Naive B cell (primary cell): Measurements from ENCODE around the gene PCBP3. TPM values are rescaled to one million over a fixed set of nuclear protein-coding genes. Genes with fewer than 3 reads are reported as not detected.
"Not testable (repeated sequence)": the region's sequence is repeated elsewhere in the genome, so short reads cannot be mapped to it uniquely, and the experiment has no call there.

ENCODE experiments used
- ATAC-seq, 2 donors: fragments of 150-1000 bp; cut with Tn5 transposase; 2 replicates each; pipeline ENCODE4 v1.10.0; 2021; ENCODE audit warnings: low read depth in 2 of 2, mild to moderate bottlenecking in 2 of 2, moderate library complexity in 2 of 2
- DNase-seq: peaks from one replicate; pipeline ENCODE4 v3.0.0; 2022
- H3K27ac Mint-ChIP-seq, 6 donors: one replicate each; pipeline ENCODE4 v1.8.0; 2020 to 2022; ENCODE audit warnings: mild to moderate bottlenecking in 6 of 6, mixed read lengths in 6 of 6, moderate library complexity in 5 of 6, inconsistent platforms in 2 of 6
- H3K27me3 Mint-ChIP-seq, 3 donors: one replicate each; pipeline ENCODE4 v1.8.0; 2021 to 2022; ENCODE audit warnings: mixed read lengths in 3 of 3, mild to moderate bottlenecking in 1 of 3
- H3K36me3 Mint-ChIP-seq, 2 donors: one replicate each; pipeline ENCODE4 v1.8.0; 2020 to 2022; ENCODE audit warnings: mixed read lengths in 2 of 2, inconsistent platforms in 1 of 2, mild to moderate bottlenecking in 1 of 2
- H3K4me1 Mint-ChIP-seq, 3 donors: one replicate each; pipeline ENCODE4 v1.8.0; 2020 to 2022; ENCODE audit warnings: mixed read lengths in 3 of 3, inconsistent platforms in 1 of 3, mild to moderate bottlenecking in 1 of 3, moderate library complexity in 1 of 3
- H3K4me3 Mint-ChIP-seq, 8 donors: one replicate each; pipeline ENCODE4 v1.8.0; 2020 to 2022; ENCODE audit warnings: mild to moderate bottlenecking in 8 of 8, mixed read lengths in 8 of 8, moderate library complexity in 8 of 8, inconsistent platforms in 2 of 8
- H3K9me3 Mint-ChIP-seq, 7 donors: one replicate each; pipeline ENCODE4 v1.8.0; 2020 to 2022; ENCODE audit warnings: mixed read lengths in 7 of 7, mild to moderate bottlenecking in 5 of 7, inconsistent platforms in 2 of 7, moderate library complexity in 1 of 7
- polyA plus RNA-seq, 6 donors: library from polyadenylated mRNA; unstranded; fragments of 300-500 nt; fragmentation: Illumina TruSeq; gene quantifications; one replicate each; pipeline ENCODE4 v1.2.3, GENCODE V29; 2021; ENCODE audit warnings: low read depth in 6 of 6

PCBP3 gene
- polyA plus RNA-seq, 6 donors from 2014 or later: 0.60 to 1.5 (median 0.93) TPM; not detected in 2

- H3K27ac Mint-ChIP-seq: no peak overlapping the region
- H3K36me3 Mint-ChIP-seq: peaks cover 0 to 22% of the 10 kb centered on the region in 2 donors
- H3K4me3 Mint-ChIP-seq: no peak overlapping the region
- H3K9me3 Mint-ChIP-seq: peaks cover 9 to 32% (median 22%) of the 10 kb centered on the region in 7 donors
- ATAC-seq: no peak
- DNase-seq: no peak
- H3K4me1 Mint-ChIP-seq: no peaks in the 10 kb centered on the region
- H3K27me3 Mint-ChIP-seq: peaks cover 45 to 50% (median 45%) of the 10 kb centered on the region in 3 donors
Measured at GRCh38 chr21:45957551-45957950, 314.0 kb downstream of the PCBP3 start.

- peak overlapping the region in 1 of 8 donors; percentile 54 for H3K4me3 Mint-ChIP-seq
- H3K27ac Mint-ChIP-seq: peak overlapping the region in 1 of 6 donors; percentile 3
- peaks cover 45 to 50% (median 48%) of the 10 kb centered on the region in 3 donors for H3K27me3 Mint-ChIP-seq
- H3K4me1 Mint-ChIP-seq: no peaks in the 10 kb centered on the region
- H3K36me3 Mint-ChIP-seq: peaks cover under 1 to 27% of the 10 kb centered on the region in 2 donors
- peaks cover 7 to 33% (median 23%) of the 10 kb centered on the region in 7 donors for H3K9me3 Mint-ChIP-seq
- ATAC-seq: no peak
- DNase-seq: no peak
Measured at GRCh38 chr21:45957981-45958600, 314.6 kb downstream of the PCBP3 start.

GRCh38 chr21:45959182-45959581 is 315.7 kb downstream of the PCBP3 start:
- no peak overlapping the region for H3K4me3 Mint-ChIP-seq
- ATAC-seq (no peak), DNase-seq (no peak)
- H3K27me3 Mint-ChIP-seq: peaks cover 45 to 58% (median 55%) of the 10 kb centered on the region in 3 donors
- H3K9me3 Mint-ChIP-seq: peaks cover 13 to 42% (median 33%) of the 10 kb centered on the region in 7 donors
- peaks cover 11 to 38% of the 10 kb centered on the region in 2 donors for H3K36me3 Mint-ChIP-seq
- H3K4me1 Mint-ChIP-seq: peaks cover 0 to 2% (median 0%) of the 10 kb centered on the region in 3 donors
- H3K27ac Mint-ChIP-seq: peak overlapping the region in 1 of 6 donors; percentile 50

GRCh38 chr21:45959779-45960390 is 316.4 kb downstream of the PCBP3 start:
- ATAC-seq (no peak), DNase-seq (no peak)
- H3K9me3 Mint-ChIP-seq: peaks cover 14 to 45% (median 36%) of the 10 kb centered on the region in 7 donors
- H3K27ac Mint-ChIP-seq: no peak overlapping the region
- H3K36me3 Mint-ChIP-seq: peaks cover 13 to 41% of the 10 kb centered on the region in 2 donors
- peaks cover 0 to 2% (median 0%) of the 10 kb centered on the region in 3 donors for H3K4me1 Mint-ChIP-seq
- no peak overlapping the region for H3K4me3 Mint-ChIP-seq
- peaks cover 45 to 62% (median 55%) of the 10 kb centered on the region in 3 donors for H3K27me3 Mint-ChIP-seq

- peaks cover 17 to 55% (median 41%) of the 10 kb centered on the region in 7 donors for H3K9me3 Mint-ChIP-seq
- ATAC-seq, DNase-seq, H3K4me3 Mint-ChIP-seq, H3K4me1 Mint-ChIP-seq, H3K27ac Mint-ChIP-seq: not testable (repeated sequence)
- H3K27me3 Mint-ChIP-seq: peaks cover 44 to 58% (median 58%) of the 10 kb centered on the region in 3 donors
- H3K36me3 Mint-ChIP-seq: peaks cover 13 to 46% of the 10 kb centered on the region in 2 donors
Measured at GRCh38 chr21:45961408-45961807, 317.9 kb downstream of the PCBP3 start.

GRCh38 chr21:45962531-45963231 is 319.2 kb downstream of the PCBP3 start:
- Mint-ChIP-seq H3K4me1 (peaks cover 0 to 2% (median 0%) of the 10 kb centered on the region in 3 donors), H3K27me3 (peaks cover 45 to 55% (median 54%) of the 10 kb centered on the region in 3 donors), H3K27ac (no peak overlapping the region), H3K36me3 (peaks cover 13 to 46% of the 10 kb centered on the region in 2 donors), H3K9me3 (peaks cover 17 to 55% (median 40%) of the 10 kb centered on the region in 7 donors), H3K4me3 (no peak overlapping the region)
- ATAC-seq (no peak), DNase-seq (no peak)

GRCh38 chr21:45963232-45963570 is 319.7 kb downstream of the PCBP3 start:
- H3K36me3 Mint-ChIP-seq: peaks cover 13 to 46% of the 10 kb centered on the region in 2 donors
- peaks cover 44 to 55% (median 54%) of the 10 kb centered on the region in 3 donors for H3K27me3 Mint-ChIP-seq
- peaks cover 0 to 2% (median 0%) of the 10 kb centered on the region in 3 donors for H3K4me1 Mint-ChIP-seq
- ATAC-seq: no peak
- peaks cover 17 to 55% (median 40%) of the 10 kb centered on the region in 7 donors for H3K9me3 Mint-ChIP-seq
- DNase-seq: no peak
- no peak overlapping the region for H3K4me3 Mint-ChIP-seq
- H3K27ac Mint-ChIP-seq: peak overlapping the region in 1 of 6 donors; percentile 80

- Mint-ChIP-seq H3K4me1 (peaks cover 0 to 2% (median 0%) of the 10 kb centered on the region in 3 donors), H3K36me3 (peaks cover 13 to 46% of the 10 kb centered on the region in 2 donors), H3K9me3 (peaks cover 17 to 55% (median 38%) of the 10 kb centered on the region in 7 donors), H3K27ac (no peak overlapping the region), H3K27me3 (peaks cover 42 to 51% (median 50%) of the 10 kb centered on the region in 3 donors), H3K4me3 (no peak overlapping the region)
- ATAC-seq (no peak), DNase-seq (no peak)
Measured at GRCh38 chr21:45964649-45965048, 321.1 kb downstream of the PCBP3 start.

- H3K27ac Mint-ChIP-seq: no peak overlapping the region
- H3K4me1 Mint-ChIP-seq: peaks cover 0 to 2% (median 0%) of the 10 kb centered on the region in 3 donors
- peaks cover 17 to 54% (median 37%) of the 10 kb centered on the region in 7 donors for H3K9me3 Mint-ChIP-seq
- DNase-seq (no peak), ATAC-seq (no peak)
- H3K4me3 Mint-ChIP-seq: no peak overlapping the region
- peaks cover 13 to 46% of the 10 kb centered on the region in 2 donors for H3K36me3 Mint-ChIP-seq
- H3K27me3 Mint-ChIP-seq: peaks cover 42 to 57% (median 56%) of the 10 kb centered on the region in 3 donors
Measured at GRCh38 chr21:45965084-45965809, 321.7 kb downstream of the PCBP3 start.

GRCh38 chr21:45966791-45967394 is 323.4 kb downstream of the PCBP3 start:
- H3K27me3 Mint-ChIP-seq: peaks cover 35 to 69% (median 58%) of the 10 kb centered on the region in 3 donors
- peaks cover 13 to 31% of the 10 kb centered on the region in 2 donors for H3K36me3 Mint-ChIP-seq
- H3K4me3 Mint-ChIP-seq: no peak overlapping the region
- peaks cover 0 to 2% (median 0%) of the 10 kb centered on the region in 3 donors for H3K4me1 Mint-ChIP-seq
- H3K9me3 Mint-ChIP-seq: peaks cover 11 to 39% (median 25%) of the 10 kb centered on the region in 7 donors
- H3K27ac Mint-ChIP-seq: no peak overlapping the region
- ATAC-seq (no peak), DNase-seq (no peak)

- Mint-ChIP-seq H3K27me3 (peaks cover 22 to 64% (median 50%) of the 10 kb centered on the region in 3 donors), H3K4me3 (peak overlapping the region in 1 of 8 donors; percentile 4), H3K36me3 (peaks cover 0 to 5% of the 10 kb centered on the region in 2 donors), H3K27ac (no peak overlapping the region), H3K4me1 (peaks cover 1 to 8% (median 2%) of the 10 kb centered on the region in 3 donors), H3K9me3 (peaks cover 0 to 8% (median 6%) of the 10 kb centered on the region in 7 donors)
- ATAC-seq (no peak), DNase-seq (no peak)
Measured at GRCh38 chr21:45969921-45970673, 326.6 kb downstream of the PCBP3 start.
